ENCODE results near the gene TAF5L. TPM values are rescaled to one million over a fixed set of nuclear protein-coding genes. Genes with fewer than 3 reads are reported as not detected.

TAF5L gene
- polyA plus RNA-seq, 1 donor (not counting 4 experiments of a cell fraction or from before 2014, with no cell fraction given), result 23.7 TPM

- no peaks in the 10 kb centered on the region for H3K36me3 ChIP-seq (ENCODE audit: control insufficient read depth in 2 of 2, extremely low read depth in 1 of 2, insufficient read depth in 2 of 2, low read length in 2 of 2)
- peak overlapping the region; percentile 60 for H3K27ac ChIP-seq (ENCODE audit: control insufficient read depth, insufficient read depth, low read length)
- peak overlapping the region; percentile 92 for H3K4me2 ChIP-seq (ENCODE audit: control insufficient read depth, extremely low read depth, insufficient read depth, low read depth, low read length)
- dilution Hi-C loops (cut with MboI; ENCODE audit: extremely low pct_ligation_motif_present, low sequenced_read_pairs), result no loop called here
- peaks cover 5% of the 10 kb centered on the region for H4K20me1 ChIP-seq (ENCODE audit: control insufficient read depth, extremely low read depth, insufficient read depth, low read length)
- no peak for TF ChIP-seq EZH2 (IDR thresholded peaks at IDR 0.05; ENCODE audit: low read length)
- TF ChIP-seq CTCF (optimal IDR thresholded peaks at IDR 0.05 in 1 of 3, IDR thresholded peaks at IDR 0.05 in 1 of 3, conservative IDR thresholded peaks at IDR 0.05 in 1 of 3; ENCODE audit: extremely low read depth in 1 of 3, insufficient read depth in 2 of 3, low read length in 3 of 3), result no peak
- H3K9ac ChIP-seq (ENCODE audit: control insufficient read depth, extremely low read depth, insufficient read depth, low read length), result peak overlapping the region; percentile 83
- H3K79me2 ChIP-seq (ENCODE audit: control insufficient read depth, insufficient read depth, low read length), result peaks cover 91% of the 10 kb centered on the region
- peaks cover 22% of the 10 kb centered on the region for H3K4me1 ChIP-seq (ENCODE audit: control insufficient read depth, extremely low read depth, insufficient read depth, low read length)
- H3K4me3 ChIP-seq (ENCODE audit: control insufficient read depth in 2 of 3, extremely low read depth in 1 of 3, insufficient read depth in 2 of 3, low read depth in 1 of 3, low read length in 3 of 3), result peak overlapping the region; percentile 90 to 99 (median 94)
- H3K9me1 ChIP-seq (ENCODE audit: control insufficient read depth, extremely low read depth, insufficient read depth, low read length), result peaks cover 2% of the 10 kb centered on the region
- H3K27me3 ChIP-seq (ENCODE audit: control insufficient read depth, extremely low read depth, insufficient read depth, low read length), result no peaks in the 10 kb centered on the region
- no peaks in the 10 kb centered on the region for H3K9me3 ChIP-seq (ENCODE audit: control insufficient read depth, low read depth, low read length)
- peak; percentile 23 for DNase-seq (ENCODE audit: low read depth, low spot score)
- H2AFZ ChIP-seq (ENCODE audit: control insufficient read depth, low read length), result peak overlapping the region; percentile 83
- FAIRE-seq, result no peak
These were observed 629 bp downstream of the TAF5L start for GRCh38 chr1:229625071-229625914.

- Histone ChIP-seq H3K27me3 (ENCODE audit: control insufficient read depth, extremely low read depth, insufficient read depth, low read length) (no peaks in the 10 kb centered on the region), H3K4me1 (ENCODE audit: control insufficient read depth, extremely low read depth, insufficient read depth, low read length) (peaks cover 22% of the 10 kb centered on the region), H3K27ac (ENCODE audit: control insufficient read depth, insufficient read depth, low read length) (peak overlapping the region; percentile 60), H3K9me1 (ENCODE audit: control insufficient read depth, extremely low read depth, insufficient read depth, low read length) (peaks cover 2% of the 10 kb centered on the region), H3K4me2 (ENCODE audit: control insufficient read depth, extremely low read depth, insufficient read depth, low read depth, low read length) (peak overlapping the region; percentile 92), H2AFZ (ENCODE audit: control insufficient read depth, low read length) (peak overlapping the region; percentile 83), H3K4me3 (ENCODE audit: control insufficient read depth in 2 of 3, extremely low read depth in 1 of 3, insufficient read depth in 2 of 3, low read depth in 1 of 3, low read length in 3 of 3) (peak overlapping the region; percentile 71 to 94 (median 86)), H3K9me3 (ENCODE audit: control insufficient read depth, low read depth, low read length) (no peaks in the 10 kb centered on the region), H3K9ac (ENCODE audit: control insufficient read depth, extremely low read depth, insufficient read depth, low read length) (peak overlapping the region; percentile 78), H4K20me1 (ENCODE audit: control insufficient read depth, extremely low read depth, insufficient read depth, low read length) (peaks cover 10% of the 10 kb centered on the region), H3K36me3 (ENCODE audit: control insufficient read depth in 2 of 2, extremely low read depth in 1 of 2, insufficient read depth in 2 of 2, low read length in 2 of 2) (no peaks in the 10 kb centered on the region), H3K79me2 (ENCODE audit: control insufficient read depth, insufficient read depth, low read length) (peaks cover 91% of the 10 kb centered on the region)
- TF ChIP-seq EZH2 (IDR thresholded peaks at IDR 0.05; ENCODE audit: low read length) (no peak), CTCF (optimal IDR thresholded peaks at IDR 0.05 in 1 of 3, IDR thresholded peaks at IDR 0.05 in 1 of 3, conservative IDR thresholded peaks at IDR 0.05 in 1 of 3; ENCODE audit: extremely low read depth in 1 of 3, insufficient read depth in 2 of 3, low read length in 3 of 3) (no peak)
- dilution Hi-C loops (cut with MboI; ENCODE audit: extremely low pct_ligation_motif_present, low sequenced_read_pairs), result no loop called here
- no peak for DNase-seq (ENCODE audit: low read depth, low spot score)
- peak; percentile 63 for FAIRE-seq
These were observed 1.3 kb downstream of the TAF5L start for GRCh38 chr1:229624521-229625070.

Measured in keratinocyte (primary cell).